ENCODE results near the gene IFT57.
"Not testable (repeated sequence)": the region's sequence is repeated elsewhere in the genome, so short reads cannot be mapped to it uniquely, and the experiment has no call there.

The IFT57 gene

GRCh38 chr3:108157273-108157672 is 65.0 kb downstream of the IFT57 start:
- no peak for DNase-seq

- DNase-seq, result no peak
These were observed 65.8 kb downstream of the IFT57 start for GRCh38 chr3:108156312-108156853.

- DNase-seq, result not testable (repeated sequence)
These were observed 66.6 kb downstream of the IFT57 start for GRCh38 chr3:108155642-108156041.

- peak; percentile 86 to 92 for DNase-seq
These were observed 68.7 kb downstream of the IFT57 start for GRCh38 chr3:108153451-108153981.

- no peak for DNase-seq
These were observed 70.0 kb downstream of the IFT57 start for GRCh38 chr3:108152274-108152673.

- no peak for DNase-seq
These were observed 72.0 kb downstream of the IFT57 start for GRCh38 chr3:108150200-108150599.

GRCh38 chr3:108146139-108146538 is 76.1 kb downstream of the IFT57 start:
- no peak for DNase-seq

- DNase-seq, result no peak
These were observed 76.6 kb downstream of the IFT57 start for GRCh38 chr3:108145578-108145977.

- DNase-seq, result no peak
These were observed 84.8 kb downstream of the IFT57 start for GRCh38 chr3:108137460-108137814.

GRCh38 chr3:108136561-108137459 is 85.4 kb downstream of the IFT57 start:
- DNase-seq, result no peak

GRCh38 chr3:108134555-108134880 is 87.7 kb downstream of the IFT57 start:
- peak in 1 of 2 experiments; percentile 20 for DNase-seq

- no peak for DNase-seq
These were observed 88.2 kb downstream of the IFT57 start for GRCh38 chr3:108133858-108134554.

- no peak for DNase-seq
These were observed 89.2 kb downstream of the IFT57 start for GRCh38 chr3:108133048-108133369.

GRCh38 chr3:108131475-108132134 is 90.6 kb downstream of the IFT57 start:
- DNase-seq, result peak; percentile 61 to 64

GRCh38 chr3:108130701-108131474 is 91.3 kb downstream of the IFT57 start:
- peak; percentile 38 to 50 for DNase-seq

- DNase-seq, result no peak
These were observed 92.0 kb downstream of the IFT57 start for GRCh38 chr3:108130236-108130635.

GRCh38 chr3:108127301-108127988 is 94.8 kb downstream of the IFT57 start:
- DNase-seq, result no peak

- no peak for DNase-seq
These were observed 95.9 kb downstream of the IFT57 start for GRCh38 chr3:108126348-108126747.

- peak; percentile 55 to 57 for DNase-seq
These were observed 96.6 kb downstream of the IFT57 start for GRCh38 chr3:108125550-108126071.

GRCh38 chr3:108125153-108125543 is 97.1 kb downstream of the IFT57 start:
- DNase-seq, result no peak

- peak; percentile 87 for DNase-seq
These were observed 97.7 kb downstream of the IFT57 start for GRCh38 chr3:108124337-108125152.

Measured in AML-193 (cell line).